Measurements from ENCODE around the gene PAK3. TPM values are rescaled to one million over a fixed set of nuclear protein-coding genes. Genes with fewer than 3 reads are reported as not detected.

The PAK3 gene
- total RNA-seq, 4 donors from 2014 or later: 1.3 to 7.0 (median 4.0) TPM

DNA sequence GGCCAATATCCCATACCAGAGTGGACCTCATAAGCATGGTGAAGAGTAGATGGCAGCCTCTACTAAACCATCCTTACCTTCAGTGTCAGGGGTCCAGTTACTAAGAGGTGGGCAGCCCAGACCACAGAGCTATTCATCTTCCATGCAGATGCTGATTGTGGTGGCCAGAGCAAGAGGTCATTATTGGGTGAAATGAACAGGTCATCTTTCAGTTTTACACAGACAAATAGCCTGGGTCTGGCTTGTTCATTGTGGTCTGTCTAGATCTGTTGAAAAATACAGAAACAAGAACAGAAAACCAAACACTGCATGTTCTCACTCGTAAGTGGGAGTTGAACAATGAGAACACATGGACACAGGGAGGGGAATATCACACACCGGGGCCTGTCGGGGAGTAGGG is 71.3 kb downstream of the PAK3 start:
- WGBS, 2 donors: 68 to 71% methylated on average over 3 of the region's 3 CpGs
- intact Hi-C loops (cut with DNase I; ENCODE audit: low total_unique reads): no loop called here
- no peak for DNase-seq (ENCODE audit: low spot score in 2 of 2)
- no peak for TF ChIP-seq CTCF (IDR thresholded peaks at IDR 0.05)
- TF ChIP-seq POLR2A (IDR thresholded peaks at IDR 0.05): no peak
- H3K4me3 ChIP-seq (ENCODE audit: low read depth, poor library complexity, severe bottlenecking): no peak overlapping the region

- TF ChIP-seq POLR2A (IDR thresholded peaks at IDR 0.05): no peak
- no peak for TF ChIP-seq CTCF (IDR thresholded peaks at IDR 0.05)
- intact Hi-C loops (cut with DNase I; ENCODE audit: low total_unique reads): no loop called here
- H3K4me3 ChIP-seq (ENCODE audit: low read depth, poor library complexity, severe bottlenecking): no peak overlapping the region
- DNase-seq (ENCODE audit: low spot score in 2 of 2): no peak
- WGBS, 2 donors: 64 to 93% methylated on average over 2 of the region's 2 CpGs
These were observed 72.3 kb downstream of the PAK3 start for GRCh38 chrX:111168314-111168713.

GRCh38 chrX:111169141-111169540 is 73.2 kb downstream of the PAK3 start:
- 54 to 83% methylated on average over 2 of the region's 2 CpGs for WGBS, 2 donors
- no peak overlapping the region for H3K4me3 ChIP-seq (ENCODE audit: low read depth, poor library complexity, severe bottlenecking)
- TF ChIP-seq POLR2A (IDR thresholded peaks at IDR 0.05): no peak
- no peak for TF ChIP-seq CTCF (IDR thresholded peaks at IDR 0.05)
- intact Hi-C loops (cut with DNase I; ENCODE audit: low total_unique reads): no loop called here
- no peak for DNase-seq (ENCODE audit: low spot score in 2 of 2)

- H3K4me3 ChIP-seq (ENCODE audit: low read depth, poor library complexity, severe bottlenecking): no peak overlapping the region
- no peak for DNase-seq (ENCODE audit: low spot score in 2 of 2)
- TF ChIP-seq POLR2A (IDR thresholded peaks at IDR 0.05) (no peak), CTCF (IDR thresholded peaks at IDR 0.05) (no peak)
- WGBS, 2 donors: 19 to 69% methylated on average over 1 of the region's 1 CpG
- intact Hi-C loops (cut with DNase I; ENCODE audit: low total_unique reads): no loop called here
These were observed 74.0 kb downstream of the PAK3 start for GRCh38 chrX:111170017-111170416.

DNA sequence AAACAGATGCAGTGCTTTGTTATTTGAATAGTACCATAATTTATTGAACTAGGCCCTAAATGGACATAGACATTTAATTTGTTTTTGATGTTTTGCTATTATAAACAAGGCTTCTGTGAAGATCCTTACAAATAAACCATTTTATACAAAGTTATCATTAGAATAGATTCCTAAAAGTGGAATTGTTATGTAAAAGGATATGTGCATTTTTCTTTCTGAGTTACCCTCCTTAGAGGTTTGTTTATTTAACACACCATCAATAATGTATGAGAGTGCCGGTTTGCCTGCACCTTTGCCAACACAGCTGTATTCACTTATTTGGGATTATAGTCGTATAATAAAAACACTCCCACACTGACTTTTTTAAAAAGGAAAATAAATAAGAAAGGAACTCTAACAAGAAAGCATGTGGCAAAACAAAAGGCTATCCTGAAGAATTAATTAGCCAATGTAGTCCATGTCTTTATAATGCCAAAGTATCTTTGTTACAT is 84.8 kb downstream of the PAK3 start:
- DNase-seq (ENCODE audit: low spot score in 2 of 2): no peak

More for the DNA sequence above, 84.8 kb downstream of the PAK3 start:
- no peak for TF ChIP-seq CTCF (IDR thresholded peaks at IDR 0.05)
- TF ChIP-seq POLR2A (IDR thresholded peaks at IDR 0.05): no peak
- WGBS, 2 donors: 26 to 35% methylated on average over 2 of the region's 2 CpGs
- H3K4me3 ChIP-seq (ENCODE audit: low read depth, poor library complexity, severe bottlenecking): no peak overlapping the region
- intact Hi-C loops (cut with DNase I; ENCODE audit: low total_unique reads): no loop called here
